Kidney (tissue), 14 donors: ENCODE results near the gene DISC1. TPM values are rescaled to one million over a fixed set of nuclear protein-coding genes. Genes with fewer than 3 reads are reported as not detected.

ENCODE experiments used
- DNase-seq, 5 donors: peaks; one replicate each; pipeline ENCODE4 v3.0.0-alpha.2; 2013 to 2020
- FAIRE-seq: peaks from 2 replicates; lab custom pipeline; 2012; peaks lifted over from hg19 to GRCh38; lab: Jason Lieb, UNC
- H3K27ac ChIP-seq, 2 donors: one replicate each; pipeline ENCODE4 v1.7.0; 2013; ENCODE audit warnings: low read depth in 2 of 2, low read length in 2 of 2, inconsistent platforms in 1 of 2
- H3K27me3 ChIP-seq: one replicate; pipeline ENCODE4 v1.7.1; 2013; ENCODE audit warnings: low read length, inconsistent platforms; ENCODE audit not compliant: control insufficient read depth, insufficient read depth
- H3K36me3 ChIP-seq, 3 donors: one replicate each; pipeline versions ENCODE4 v1.7.0 to v1.7.1; 2013; ENCODE audit warnings: low read length in 3 of 3, control low read depth in 1 of 3, inconsistent platforms in 1 of 3; ENCODE audit not compliant: insufficient read depth in 3 of 3, control insufficient read depth in 2 of 3
- H3K4me1 ChIP-seq, 3 donors: one replicate each; pipeline versions ENCODE4 v1.7.0 to v1.7.1; 2013; ENCODE audit warnings: low read length in 3 of 3, inconsistent platforms in 1 of 3, low read depth in 1 of 3; ENCODE audit not compliant: control insufficient read depth in 2 of 3, insufficient read depth in 2 of 3
- H3K4me3 ChIP-seq, 3 donors: one replicate each; pipeline versions ENCODE4 v1.7.0 to v1.8.1; 2013; ENCODE audit warnings: low read length in 3 of 3, control low read depth in 1 of 3, inconsistent platforms in 1 of 3
- H3K9ac ChIP-seq, 3 donors: one replicate each; pipeline versions ENCODE4 v1.7.0 to v1.7.1; 2013; ENCODE audit warnings: low read length in 3 of 3, control low read depth in 1 of 3, inconsistent platforms in 1 of 3
- H3K9me3 ChIP-seq, 3 donors: one replicate each; pipeline versions ENCODE4 v1.7.0 to v1.7.1; 2013; ENCODE audit warnings: low read length in 3 of 3, control low read depth in 1 of 3, inconsistent platforms in 1 of 3; ENCODE audit not compliant: control insufficient read depth in 2 of 3, insufficient read depth in 1 of 3
- intact Hi-C: fragments of 100-400 bp; cut with DNase I; formaldehyde crosslinking; loops from one replicate; pipeline ENCODE4 v1.11.1; 2022
- polyA plus RNA-seq: library from polyadenylated mRNA; stranded (reverse); fragments of 350-450 nt; fragmentation: Illumina TruSeq; extraction: RNeasy Lipid Tissue Mini Kit (QIAGEN cat#74804); gene quantifications from one replicate; pipeline ENCODE4 v1.2.3, GENCODE V29; 2014; ENCODE audit warnings: low read depth, low replicate concordance; ENCODE audit not compliant: insufficient read depth
- total RNA-seq: library from RNA; stranded (reverse); fragmentation: NEBNext Ultra II Directional; extraction: Animal tissue kit (Norgen Biotek cat#: 25700); gene quantifications from one replicate; pipeline ENCODE4 v1.2.1, GENCODE V29; 2021
- TF ChIP-seq, protein P1 (sequence below): IDR thresholded peaks from 3 replicates; pipeline ENCODE4 v1.5.1; 2012; ENCODE audit warnings: mild to moderate bottlenecking, moderate library complexity, borderline replicate concordance; ENCODE audit not compliant: insufficient read depth; ENCODE audit errors: extremely low read depth
- donor health status: control.
- donor health status: control.
- donor health status: control.
- donor health status: control.
- donor health status: control.
- donor health status: DM: yes; HTN: yes; CAD: no.
- donor health status: Normal renal cell carcinoma (clear cell type).

DISC1 gene
- total and polyA plus RNA-seq, 2 donors from 2014 or later: 0.80 to 15.9 TPM

- intact Hi-C loops: no loop called here
- no peak for FAIRE-seq
Measured at GRCh38 chr1:231768416-231768815, 141.8 kb downstream of the DISC1 start.

GRCh38 chr1:231770506-231771175 lies 144.1 kb downstream of the DISC1 start:
- Histone ChIP-seq H3K9me3 (no peaks in the 10 kb centered on the region), H3K27me3 (no peaks in the 10 kb centered on the region), H3K4me3 (no peak overlapping the region), H3K27ac (no peak overlapping the region), H3K4me1 (no peaks in the 10 kb centered on the region), H3K9ac (no peak overlapping the region), H3K36me3 (no peaks in the 10 kb centered on the region)
- intact Hi-C loops: no loop called here
- TF ChIP-seq, protein P1, sequence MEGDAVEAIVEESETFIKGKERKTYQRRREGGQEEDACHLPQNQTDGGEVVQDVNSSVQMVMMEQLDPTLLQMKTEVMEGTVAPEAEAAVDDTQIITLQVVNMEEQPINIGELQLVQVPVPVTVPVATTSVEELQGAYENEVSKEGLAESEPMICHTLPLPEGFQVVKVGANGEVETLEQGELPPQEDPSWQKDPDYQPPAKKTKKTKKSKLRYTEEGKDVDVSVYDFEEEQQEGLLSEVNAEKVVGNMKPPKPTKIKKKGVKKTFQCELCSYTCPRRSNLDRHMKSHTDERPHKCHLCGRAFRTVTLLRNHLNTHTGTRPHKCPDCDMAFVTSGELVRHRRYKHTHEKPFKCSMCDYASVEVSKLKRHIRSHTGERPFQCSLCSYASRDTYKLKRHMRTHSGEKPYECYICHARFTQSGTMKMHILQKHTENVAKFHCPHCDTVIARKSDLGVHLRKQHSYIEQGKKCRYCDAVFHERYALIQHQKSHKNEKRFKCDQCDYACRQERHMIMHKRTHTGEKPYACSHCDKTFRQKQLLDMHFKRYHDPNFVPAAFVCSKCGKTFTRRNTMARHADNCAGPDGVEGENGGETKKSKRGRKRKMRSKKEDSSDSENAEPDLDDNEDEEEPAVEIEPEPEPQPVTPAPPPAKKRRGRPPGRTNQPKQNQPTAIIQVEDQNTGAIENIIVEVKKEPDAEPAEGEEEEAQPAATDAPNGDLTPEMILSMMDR: no peak
- FAIRE-seq (no peak), DNase-seq (no peak)

More at GRCh38 chr1:231768416-231768815, 141.8 kb downstream of the DISC1 start:
- H3K36me3 ChIP-seq: no peaks in the 10 kb centered on the region
- H3K9ac ChIP-seq: no peak overlapping the region
- no peaks in the 10 kb centered on the region for H3K27me3 ChIP-seq
- no peak overlapping the region for H3K27ac ChIP-seq
- TF ChIP-seq, protein P1: no peak
- no peak overlapping the region for H3K4me3 ChIP-seq
- DNase-seq: no peak
- H3K4me1 ChIP-seq: no peaks in the 10 kb centered on the region
- H3K9me3 ChIP-seq: no peaks in the 10 kb centered on the region

GRCh38 chr1:231774719-231775335 lies 148.2 kb downstream of the DISC1 start:
- Histone ChIP-seq H3K27ac (no peak overlapping the region), H3K4me3 (no peak overlapping the region), H3K4me1 (peaks cover 0 to 6% (median 0%) of the 10 kb centered on the region in 3 donors), H3K9me3 (no peaks in the 10 kb centered on the region), H3K9ac (no peak overlapping the region), H3K27me3 (no peaks in the 10 kb centered on the region), H3K36me3 (no peaks in the 10 kb centered on the region)
- TF ChIP-seq, protein P1: no peak
- intact Hi-C loops: no loop called here
- FAIRE-seq (no peak), DNase-seq (no peak)
